ENCODE measurements around the gene HSFY2.
"Not testable (repeated sequence)": the region's sequence is repeated elsewhere in the genome, so short reads cannot be mapped to it uniquely, and the experiment has no call there.

Gene HSFY2, protein sequence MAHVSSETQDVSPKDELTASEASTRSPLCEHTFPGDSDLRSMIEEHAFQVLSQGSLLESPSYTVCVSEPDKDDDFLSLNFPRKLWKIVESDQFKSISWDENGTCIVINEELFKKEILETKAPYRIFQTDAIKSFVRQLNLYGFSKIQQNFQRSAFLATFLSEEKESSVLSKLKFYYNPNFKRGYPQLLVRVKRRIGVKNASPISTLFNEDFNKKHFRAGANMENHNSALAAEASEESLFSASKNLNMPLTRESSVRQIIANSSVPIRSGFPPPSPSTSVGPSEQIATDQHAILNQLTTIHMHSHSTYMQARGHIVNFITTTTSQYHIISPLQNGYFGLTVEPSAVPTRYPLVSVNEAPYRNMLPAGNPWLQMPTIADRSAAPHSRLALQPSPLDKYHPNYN

GRCh38 chrY:18773635-18774034 lies at the start of gene HSFY2:
HSFY2 (minus strand) TSS chrY:18773735; CDS start chrY:18773618, 117 bp downstream.
- not testable (repeated sequence) for DNase-seq (ENCODE audit: low read depth); H3K4me3 ChIP-seq (ENCODE audit: low read depth, low read length)

- DNase-seq (ENCODE audit: low read depth); H3K4me3 ChIP-seq (ENCODE audit: low read depth, low read length): not testable (repeated sequence)
Measured at GRCh38 chrY:18815751-18816150, 42.2 kb upstream of the HSFY2 start.

DNA sequence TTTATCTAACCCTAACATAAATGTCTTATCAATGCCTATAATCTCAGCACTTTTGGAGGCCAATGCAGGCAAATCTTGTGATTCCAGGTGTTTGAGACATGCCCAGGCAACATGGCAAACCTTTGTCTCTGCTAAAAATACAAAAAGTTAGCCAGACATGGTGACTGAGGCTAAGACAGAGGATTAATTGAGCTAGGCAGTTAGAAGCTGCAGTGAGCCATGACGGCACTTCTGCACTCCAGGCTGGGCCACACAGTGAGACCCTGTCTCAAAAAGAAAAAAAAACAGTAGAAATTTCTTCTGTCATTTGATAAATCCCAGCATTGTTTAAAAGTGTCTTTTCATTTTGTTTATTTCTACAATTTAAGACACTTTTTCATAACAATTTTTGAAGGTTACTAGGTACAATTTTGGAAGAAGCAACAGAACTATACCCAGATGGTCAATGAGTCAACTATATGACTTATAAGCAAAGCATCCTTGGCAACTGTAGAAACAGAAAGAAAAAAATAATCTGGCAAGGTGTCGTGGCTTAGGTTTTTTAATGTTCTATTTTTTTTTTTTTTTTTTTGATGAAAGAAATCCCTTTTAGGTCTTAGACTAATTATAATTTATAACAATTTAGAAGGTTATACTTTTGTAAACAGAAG lies 15.3 kb upstream of the HSFY2 start:
- not testable (repeated sequence) for DNase-seq (ENCODE audit: low read depth); H3K4me3 ChIP-seq (ENCODE audit: low read depth, low read length)

DNA sequence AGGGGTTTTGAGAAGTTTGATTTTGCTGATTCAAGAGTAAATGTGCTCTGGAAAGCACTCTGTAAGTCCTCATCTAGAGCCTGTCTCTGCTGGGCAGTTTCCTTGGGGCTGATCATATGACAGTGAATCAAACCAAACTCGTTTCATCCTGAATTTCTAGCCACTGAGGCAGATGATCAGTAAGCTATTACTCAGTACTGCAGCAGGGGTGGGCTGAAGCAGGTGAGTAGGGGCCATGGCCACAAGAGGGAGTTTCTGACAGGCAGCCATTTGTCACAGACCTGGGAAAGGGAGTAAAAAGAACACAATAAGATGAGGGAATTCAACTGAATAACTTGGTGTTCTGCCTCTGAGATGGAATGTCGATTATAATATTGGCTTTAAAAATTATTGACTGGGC lies 19.5 kb downstream of the HSFY2 start:
- not testable (repeated sequence) for DNase-seq (ENCODE audit: low read depth); H3K4me3 ChIP-seq (ENCODE audit: low read depth, low read length)

- DNase-seq (ENCODE audit: low read depth); H3K4me3 ChIP-seq (ENCODE audit: low read depth, low read length): not testable (repeated sequence)
Measured at GRCh38 chrY:18753133-18753815, 20.3 kb downstream of the HSFY2 start.

DNA sequence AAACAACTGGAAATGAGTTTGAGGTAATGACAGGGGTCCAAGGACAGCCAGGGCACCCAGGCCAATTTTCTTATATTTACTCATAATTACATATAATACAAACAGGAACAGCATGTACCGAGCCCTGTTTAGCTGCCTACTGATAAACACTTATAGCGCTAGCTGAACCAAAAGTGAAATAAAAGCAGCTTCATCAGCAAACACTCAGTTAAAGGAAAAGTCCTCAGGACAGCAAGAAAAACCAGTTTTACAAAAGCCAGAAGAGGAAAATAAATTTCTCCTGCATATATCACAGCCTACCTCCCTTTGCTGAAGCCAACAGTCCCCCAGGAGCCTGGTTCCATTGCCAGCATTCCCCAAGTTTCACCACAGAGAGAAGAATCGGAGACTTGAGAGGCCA lies 49.8 kb downstream of the HSFY2 start:
- H3K4me3 ChIP-seq (ENCODE audit: low read depth, low read length); DNase-seq (ENCODE audit: low read depth): not testable (repeated sequence)
